Loucy (cell line): ENCODE measurements around the gene FBLN2.

Source experiments
- H2AFZ ChIP-seq: fragments of 200-600 bp; sonication (generic); 2 replicates; pipeline ENCODE4 v1.6.0; 2016; ENCODE audit warnings: antibody characterized with exemption, mild to moderate bottlenecking, low read length, moderate library complexity
- H3F3A ChIP-seq: fragments of 200-600 bp; 2 replicates; pipeline ENCODE4 v1.6.0; 2016; ENCODE audit warnings: antibody characterized with exemption, low read depth, mild to moderate bottlenecking
- H3K27me3 ChIP-seq: fragments of 200-600 bp; sonication (generic); 2 replicates; pipeline ENCODE4 v1.6.1; 2014; ENCODE audit warnings: low read length, mild to moderate bottlenecking; ENCODE audit not compliant: insufficient read depth, poor library complexity, severe bottlenecking
- H3K36me3 ChIP-seq: fragments of 200-600 bp; sonication (generic); 2 replicates; pipeline ENCODE4 v1.6.1; 2016; ENCODE audit warnings: low read length; ENCODE audit not compliant: insufficient read depth
- H3K4me1 ChIP-seq: fragments of 200-600 bp; sonication (generic); 2 replicates; pipeline ENCODE4 v1.5.1; 2014; ENCODE audit warnings: low read length, mild to moderate bottlenecking; ENCODE audit not compliant: insufficient read depth, poor library complexity, severe bottlenecking
- H3K4me2 ChIP-seq: fragments of 200-600 bp; sonication (generic); 2 replicates; pipeline ENCODE4 v1.6.0; 2014; ENCODE audit warnings: antibody characterized with exemption, low read length, low read depth, mild to moderate bottlenecking; ENCODE audit not compliant: poor library complexity, severe bottlenecking
- H3K4me3 ChIP-seq: fragments of 200-600 bp; sonication (generic); 2 replicates; pipeline ENCODE4 v1.5.1; 2014; ENCODE audit warnings: low read length, mild to moderate bottlenecking, mixed read lengths; ENCODE audit not compliant: poor library complexity, severe bottlenecking
- H3K79me2 ChIP-seq: fragments of 200-600 bp; sonication (generic); 2 replicates; pipeline ENCODE4 v1.6.1; 2014; ENCODE audit warnings: low read length; ENCODE audit not compliant: insufficient read depth
- H3K9ac ChIP-seq: fragments of 200-600 bp; sonication (generic); 2 replicates; pipeline ENCODE4 v1.6.0; 2014; ENCODE audit warnings: mild to moderate bottlenecking, low read depth, low read length, moderate library complexity; ENCODE audit not compliant: poor library complexity, severe bottlenecking
- H3K9me2 ChIP-seq: fragments of 200-600 bp; sonication (generic); replicated peaks from 2 replicates; pipeline ENCODE4 v1.6.1; 2016; ENCODE audit warnings: low read depth, low read length, mixed read lengths
- H3K9me3 ChIP-seq: fragments of 200-600 bp; sonication (generic); 2 replicates; pipeline ENCODE4 v1.6.1; 2014; ENCODE audit warnings: mild to moderate bottlenecking, antibody characterized with exemption, low read length, low read depth; ENCODE audit not compliant: insufficient read depth
- H4K20me1 ChIP-seq: fragments of 200-600 bp; sonication (generic); 2 replicates; pipeline ENCODE4 v1.6.0; 2014; ENCODE audit warnings: antibody characterized with exemption, low read length, mild to moderate bottlenecking; ENCODE audit not compliant: insufficient read depth, poor library complexity, severe bottlenecking
- CTCF ChIP-seq: fragments of 200-600 bp; sonication (generic); conservative IDR thresholded peaks from 2 replicates; pipeline ENCODE4 v1.5.1; 2014; ENCODE audit warnings: mild to moderate bottlenecking, antibody characterized with exemption, low read length
- EZH2phosphoT487 ChIP-seq: fragments of 200-600 bp; IDR thresholded peaks from 2 replicates; pipeline ENCODE4 v1.6.1; 2018; ENCODE audit warnings: antibody characterized with exemption, mild to moderate bottlenecking, moderate library complexity, borderline replicate concordance

FBLN2 gene

GRCh38 chr3:13544951-13545651, 3.8 kb upstream of the FBLN2 start:
- Histone ChIP-seq H3K9ac (peak overlapping the region; percentile 45), H3K9me3 (no peaks in the 10 kb centered on the region), H4K20me1 (no peaks in the 10 kb centered on the region), H3K27me3 (no peaks in the 10 kb centered on the region), H3K79me2 (no peaks in the 10 kb centered on the region), H3K9me2 (no peaks in the 10 kb centered on the region), H3K36me3 (no peaks in the 10 kb centered on the region), H3F3A (no peaks in the 10 kb centered on the region), H3K4me2 (peak overlapping the region; percentile 62), H2AFZ (no peak overlapping the region), H3K4me3 (peak overlapping the region; percentile 27), H3K4me1 (peaks cover 31% of the 10 kb centered on the region)
- TF ChIP-seq EZH2phosphoT487, result no peak
- TF ChIP-seq CTCF, result no peak

- Histone ChIP-seq H2AFZ (no peak overlapping the region), H3K4me2 (no peak overlapping the region), H3K9me2 (no peaks in the 10 kb centered on the region), H3K4me1 (peaks cover 31% of the 10 kb centered on the region), H4K20me1 (no peaks in the 10 kb centered on the region), H3K9me3 (no peaks in the 10 kb centered on the region), H3K4me3 (no peak overlapping the region), H3K27me3 (no peaks in the 10 kb centered on the region), H3K36me3 (no peaks in the 10 kb centered on the region), H3K79me2 (no peaks in the 10 kb centered on the region), H3K9ac (peak overlapping the region; percentile 1), H3F3A (no peaks in the 10 kb centered on the region)
- no peak for TF ChIP-seq EZH2phosphoT487
- TF ChIP-seq CTCF, result no peak
Measured at GRCh38 chr3:13545952-13546454, 2.9 kb upstream of the FBLN2 start.

- Histone ChIP-seq H3K9me3 (no peaks in the 10 kb centered on the region), H3K9me2 (no peaks in the 10 kb centered on the region), H4K20me1 (no peaks in the 10 kb centered on the region), H3K79me2 (no peaks in the 10 kb centered on the region), H3K27me3 (no peaks in the 10 kb centered on the region), H3F3A (no peaks in the 10 kb centered on the region), H3K4me3 (no peak overlapping the region), H2AFZ (no peak overlapping the region), H3K4me1 (peaks cover 31% of the 10 kb centered on the region), H3K36me3 (no peaks in the 10 kb centered on the region), H3K9ac (no peak overlapping the region), H3K4me2 (no peak overlapping the region)
- TF ChIP-seq EZH2phosphoT487 (no peak), CTCF (no peak)
Measured at GRCh38 chr3:13546667-13547171, 2.2 kb upstream of the FBLN2 start.
